HUES64 (cell line): ENCODE results near the gene CCDC15.
"Not testable (repeated sequence)": the region's sequence is repeated elsewhere in the genome, so short reads cannot be mapped to it uniquely, and the experiment has no call there.

ENCODE experiments used
- H3K27ac ChIP-seq: 2 replicates; pipeline ENCODE4 v1.7.0; 2013; ENCODE audit warnings: low read depth, low read length, inconsistent platforms
- H3K27me3 ChIP-seq: 2 replicates; pipeline ENCODE4 v1.6.1; 2013; ENCODE audit warnings: mild to moderate bottlenecking, low read length; ENCODE audit not compliant: insufficient read depth
- H3K36me3 ChIP-seq: 2 replicates; pipeline ENCODE4 v1.6.1; 2013; ENCODE audit warnings: mild to moderate bottlenecking, low read length; ENCODE audit not compliant: insufficient read depth
- H3K4me1 ChIP-seq: 2 replicates; pipeline ENCODE4 v1.6.1; 2013; ENCODE audit warnings: mild to moderate bottlenecking, low read length, moderate library complexity; ENCODE audit not compliant: insufficient read depth
- H3K4me3 ChIP-seq: 2 replicates; pipeline ENCODE4 v1.5.1; 2013; ENCODE audit warnings: mild to moderate bottlenecking, low read length, moderate library complexity
- H3K9ac ChIP-seq: 2 replicates; pipeline ENCODE4 v1.6.1; 2013; ENCODE audit warnings: mild to moderate bottlenecking, low read depth, low read length
- H3K9me3 ChIP-seq: 2 replicates; pipeline ENCODE4 v1.6.1; 2013; ENCODE audit warnings: low read depth, low read length; ENCODE audit not compliant: insufficient read depth
- WGBS: fragments of 150-250, 120-280 bp; methylation state at CpG from one replicate; pipeline ENCODE4 v1.1.7; 2013; ENCODE audit warnings: missing lambda C conversion rate; 5-methylcytosine and 5-hydroxymethylcytosine counted together

Gene CCDC15

GRCh38 chr11:124943741-124944140 is 10.3 kb upstream of the CCDC15 start:
- no peak overlapping the region for H3K9ac ChIP-seq
- peaks cover 9% of the 10 kb centered on the region for H3K27me3 ChIP-seq
- no peaks in the 10 kb centered on the region for H3K4me1 ChIP-seq
- H3K4me3 ChIP-seq: no peak overlapping the region
- H3K36me3 ChIP-seq: no peaks in the 10 kb centered on the region
- H3K9me3 ChIP-seq: no peaks in the 10 kb centered on the region
- H3K27ac ChIP-seq: no peak overlapping the region
- no CpG with 5 or more reads among the region's 1 CpG for WGBS

GRCh38 chr11:124944565-124944964 is 9.4 kb upstream of the CCDC15 start:
- Histone ChIP-seq H3K9me3 (no peaks in the 10 kb centered on the region), H3K4me3 (no peak overlapping the region), H3K4me1 (no peaks in the 10 kb centered on the region), H3K27me3 (peaks cover 9% of the 10 kb centered on the region), H3K36me3 (no peaks in the 10 kb centered on the region), H3K27ac (no peak overlapping the region), H3K9ac (no peak overlapping the region)
- 96% methylated on average over 2 of the region's 3 CpGs for WGBS

GRCh38 chr11:124945826-124946225 is 8.2 kb upstream of the CCDC15 start:
- Histone ChIP-seq H3K27ac (no peak overlapping the region), H3K36me3 (no peaks in the 10 kb centered on the region)
- 95% methylated on average over 5 of the region's 6 CpGs for WGBS

GRCh38 chr11:124946735-124947141 is 7.3 kb upstream of the CCDC15 start:
- 97% methylated on average over 2 of the region's 2 CpGs for WGBS
- H3K27me3 ChIP-seq: peaks cover 22% of the 10 kb centered on the region
- H3K36me3 ChIP-seq: no peaks in the 10 kb centered on the region
- H3K9ac ChIP-seq: no peak overlapping the region
- no peaks in the 10 kb centered on the region for H3K9me3 ChIP-seq
- H3K4me3 ChIP-seq: no peak overlapping the region
- no peaks in the 10 kb centered on the region for H3K4me1 ChIP-seq
- H3K27ac ChIP-seq: no peak overlapping the region

More at GRCh38 chr11:124945826-124946225, 8.2 kb upstream of the CCDC15 start:
- no peaks in the 10 kb centered on the region for H3K9me3 ChIP-seq
- no peak overlapping the region for H3K4me3 ChIP-seq
- no peak overlapping the region for H3K9ac ChIP-seq
- H3K4me1 ChIP-seq: no peaks in the 10 kb centered on the region
- peaks cover 13% of the 10 kb centered on the region for H3K27me3 ChIP-seq

- H3K4me1 ChIP-seq: no peaks in the 10 kb centered on the region; the same call in 1 of the 2 replicates
- H3K27ac ChIP-seq: no peak overlapping the region
- H3K9ac ChIP-seq: no peak overlapping the region
- H3K9me3 ChIP-seq: no peaks in the 10 kb centered on the region
- no peak overlapping the region for H3K4me3 ChIP-seq
- H3K27me3 ChIP-seq: peaks cover 27% of the 10 kb centered on the region
- H3K36me3 ChIP-seq: no peaks in the 10 kb centered on the region
Measured at GRCh38 chr11:124950601-124951330, 3.2 kb upstream of the CCDC15 start.

DNA sequence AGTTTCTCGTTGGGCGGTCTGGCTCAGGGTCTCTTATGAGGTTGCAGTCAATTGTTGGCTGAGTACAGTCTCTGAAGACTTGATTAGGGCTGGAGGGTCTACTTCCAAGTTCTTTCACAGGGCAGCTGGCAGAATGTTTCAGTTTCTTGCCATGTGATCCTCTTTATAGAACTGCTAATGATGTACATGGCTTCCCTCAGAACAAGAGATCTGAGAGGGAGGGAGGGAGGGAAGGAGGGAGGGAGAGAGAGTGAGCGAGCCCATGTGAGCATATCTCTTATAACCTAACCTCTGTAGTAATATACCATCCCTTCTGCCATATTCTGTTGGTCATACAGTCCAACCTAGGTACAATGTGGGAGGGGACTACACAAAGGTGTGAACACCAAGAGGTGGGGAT is 2.7 kb upstream of the CCDC15 start:
- no peak overlapping the region for H3K27ac ChIP-seq
- 40% methylated on average over 2 of the region's 3 CpGs for WGBS
- H3K4me1 ChIP-seq: no peaks in the 10 kb centered on the region; the same call in 1 of the 2 replicates
- no peaks in the 10 kb centered on the region for H3K36me3 ChIP-seq
- no peak overlapping the region for H3K4me3 ChIP-seq
- H3K9me3 ChIP-seq: no peaks in the 10 kb centered on the region
- H3K27me3 ChIP-seq: peaks cover 27% of the 10 kb centered on the region
- no peak overlapping the region for H3K9ac ChIP-seq

DNA sequence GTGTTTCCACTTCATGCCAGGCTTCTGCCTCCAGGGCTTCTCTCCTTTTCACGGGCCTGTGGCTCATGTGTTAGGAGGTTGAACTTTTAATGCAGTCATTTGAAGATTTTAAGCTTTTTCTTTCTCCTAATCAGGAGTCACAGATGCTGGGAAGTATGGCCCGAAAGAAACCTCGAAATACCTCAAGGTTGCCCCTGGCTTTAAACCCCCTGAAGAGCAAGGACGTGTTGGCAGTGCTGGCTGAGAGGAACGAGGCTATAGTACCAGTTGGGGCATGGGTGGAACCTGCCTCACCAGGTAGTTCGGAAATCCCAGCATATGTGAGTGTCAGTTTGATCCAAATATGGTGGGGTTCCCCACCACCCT is 571 bp downstream of the CCDC15 start:
- H3K27me3 ChIP-seq: peaks cover 27% of the 10 kb centered on the region
- H3K27ac ChIP-seq: no peak overlapping the region
- peak overlapping the region; percentile 79 for H3K4me3 ChIP-seq
- no peaks in the 10 kb centered on the region for H3K36me3 ChIP-seq
- H3K4me1 ChIP-seq: no peaks in the 10 kb centered on the region; the same call in 1 of the 2 replicates
- H3K9ac ChIP-seq: peak overlapping the region; percentile 47; the same call in 1 of the 2 replicates
- WGBS: 51% methylated on average over 5 of the region's 6 CpGs
- H3K9me3 ChIP-seq: no peaks in the 10 kb centered on the region

DNA sequence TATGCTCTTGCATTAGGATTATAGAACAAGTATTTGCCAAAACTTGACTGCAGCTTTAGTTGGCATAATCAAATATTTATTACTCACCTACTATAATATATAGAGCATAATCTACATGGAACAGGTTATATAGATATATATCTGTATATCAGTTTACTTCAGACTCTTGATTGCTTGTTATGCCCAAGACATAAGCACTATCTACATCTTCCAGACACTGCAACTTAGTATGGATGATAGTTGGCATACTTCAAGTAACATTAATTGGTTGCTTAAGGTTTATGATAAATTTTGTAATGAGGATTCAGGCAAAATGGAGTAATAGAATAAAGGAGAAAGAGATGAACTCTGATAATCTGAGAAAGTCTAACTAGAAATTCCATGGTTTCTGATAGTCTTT is 1.0 kb downstream of the CCDC15 start:
- no peak overlapping the region for H3K27ac ChIP-seq
- no peaks in the 10 kb centered on the region for H3K9me3 ChIP-seq
- no peaks in the 10 kb centered on the region for H3K36me3 ChIP-seq
- no peak overlapping the region for H3K9ac ChIP-seq
- no peaks in the 10 kb centered on the region; the same call in 1 of the 2 replicates for H3K4me1 ChIP-seq
- peaks cover 27% of the 10 kb centered on the region for H3K27me3 ChIP-seq
- H3K4me3 ChIP-seq: peak overlapping the region; percentile 79

- no peak overlapping the region for H3K27ac ChIP-seq
- no peaks in the 10 kb centered on the region for H3K4me1 ChIP-seq
- no peaks in the 10 kb centered on the region for H3K36me3 ChIP-seq
- no peaks in the 10 kb centered on the region for H3K27me3 ChIP-seq
- WGBS: 46% methylated on average over 5 of the region's 5 CpGs
- no peaks in the 10 kb centered on the region for H3K9me3 ChIP-seq
- H3K9ac ChIP-seq: no peak overlapping the region
- no peak overlapping the region for H3K4me3 ChIP-seq
Measured at GRCh38 chr11:124961972-124962609, 8.1 kb downstream of the CCDC15 start.

GRCh38 chr11:124968197-124968596 is 14.2 kb downstream of the CCDC15 start:
- WGBS: 95% methylated on average over 13 of the region's 13 CpGs
- H3K36me3 ChIP-seq, H3K9me3 ChIP-seq, H3K27me3 ChIP-seq, H3K4me3 ChIP-seq, H3K4me1 ChIP-seq, H3K27ac ChIP-seq, H3K9ac ChIP-seq: not testable (repeated sequence)

GRCh38 chr11:124970925-124971324 is 16.9 kb downstream of the CCDC15 start:
- H3K27me3 ChIP-seq: no peaks in the 10 kb centered on the region
- H3K9ac ChIP-seq: no peak overlapping the region
- no peaks in the 10 kb centered on the region for H3K36me3 ChIP-seq
- H3K4me3 ChIP-seq: no peak overlapping the region
- no peak overlapping the region for H3K27ac ChIP-seq
- WGBS: 54% methylated on average over 1 of the region's 2 CpGs
- no peaks in the 10 kb centered on the region for H3K4me1 ChIP-seq
- no peaks in the 10 kb centered on the region for H3K9me3 ChIP-seq
